GM23248 (cell line): ENCODE results near the gene SOX12. TPM values are rescaled to one million over a fixed set of nuclear protein-coding genes. Genes with fewer than 3 reads are reported as not detected.

Experiments used
- DNase-seq: peaks from one replicate; pipeline ENCODE4 v3.0.0-alpha.2; 2015
- H2AFZ ChIP-seq: fragments of 200-600 bp; sonication (generic); 2 replicates; pipeline ENCODE4 v1.6.1; 2016; ENCODE audit warnings: antibody characterized with exemption
- H3F3A ChIP-seq: fragments of 200-600 bp; sonication (generic); 2 replicates; pipeline ENCODE4 v1.6.1; 2016; ENCODE audit warnings: mild to moderate bottlenecking, antibody characterized with exemption, mixed run types; ENCODE audit not compliant: insufficient read depth
- H3K27ac ChIP-seq: fragments of 200-600 bp; sonication (generic); 2 replicates; pipeline ENCODE4 v1.5.1; 2016; ENCODE audit warnings: mild to moderate bottlenecking
- H3K27me3 ChIP-seq: fragments of 200-600 bp; sonication (generic); replicated peaks from 2 replicates; pipeline ENCODE4 v1.6.1; 2016; ENCODE audit warnings: mild to moderate bottlenecking; ENCODE audit not compliant: insufficient read depth
- H3K36me3 ChIP-seq: fragments of 200-600 bp; sonication (generic); 2 replicates; pipeline ENCODE4 v1.6.1; 2016; ENCODE audit warnings: low read depth, mild to moderate bottlenecking
- H3K4me1 ChIP-seq: fragments of 200-600 bp; sonication (generic); 2 replicates; pipeline ENCODE4 v1.6.1; 2016; ENCODE audit warnings: mild to moderate bottlenecking; ENCODE audit not compliant: insufficient read depth
- H3K4me2 ChIP-seq: fragments of 200-600 bp; sonication (generic); one replicate; pipeline ENCODE4 v1.6.1; 2016; ENCODE audit warnings: mild to moderate bottlenecking; ENCODE audit not compliant: unreplicated experiment
- H3K4me3 ChIP-seq: fragments of 200-600 bp; sonication (generic); 2 replicates; pipeline ENCODE4 v1.5.1; 2016; ENCODE audit warnings: mild to moderate bottlenecking
- H3K79me2 ChIP-seq: fragments of 200-600 bp; sonication (generic); 2 replicates; pipeline ENCODE4 v1.6.1; 2016; ENCODE audit warnings: mild to moderate bottlenecking; ENCODE audit not compliant: insufficient read depth
- H3K9ac ChIP-seq: fragments of 200-600 bp; sonication (generic); 2 replicates; pipeline ENCODE4 v1.6.1; 2016; ENCODE audit warnings: mild to moderate bottlenecking
- H3K9me2 ChIP-seq: fragments of 200-600 bp; sonication (generic); 2 replicates; pipeline ENCODE4 v1.6.1; 2016; ENCODE audit warnings: mixed run types, mild to moderate bottlenecking, moderate library complexity; ENCODE audit not compliant: insufficient read depth
- H3K9me3 ChIP-seq: fragments of 200-600 bp; sonication (generic); one replicate; pipeline ENCODE4 v1.6.1; 2017; ENCODE audit warnings: low read depth
- H4K20me1 ChIP-seq: fragments of 200-600 bp; sonication (generic); 2 replicates; pipeline ENCODE4 v1.6.0; 2016; ENCODE audit not compliant: insufficient read depth
- EZH2 ChIP-seq: fragments of 200-600 bp; sonication (generic); IDR thresholded peaks from 2 replicates; pipeline ENCODE4 v1.6.1; 2018; ENCODE audit warnings: antibody characterized with exemption, mild to moderate bottlenecking; ENCODE audit not compliant: insufficient read depth, poor library complexity, severe bottlenecking
- EZH2phosphoT487 ChIP-seq: fragments of 200-600 bp; sonication (generic); IDR thresholded peaks from 2 replicates; pipeline ENCODE4 v1.6.1; 2018; ENCODE audit warnings: antibody characterized with exemption, moderate library complexity, mild to moderate bottlenecking, low read depth; ENCODE audit not compliant: insufficient read depth
- WGBS, 2 experiments: methylation state at CpG; one replicate each; pipeline ENCODE4 v1.1.6; 2015 to 2017; ENCODE audit warnings: low lambda C conversion rate in 2 of 2, low coverage in 1 of 2; ENCODE audit errors: missing lambda C conversion rate in 2 of 2; 5-methylcytosine and 5-hydroxymethylcytosine counted together
- in situ Hi-C: fragments of 300-500 bp; cut with MboI; formaldehyde crosslinking; loops from 2 replicates; pipeline ENCODE4 v1.15.0; 2020
- polyA plus RNA-seq: library from polyadenylated mRNA; unstranded; fragments of >200 nt; fragmentation: Nextera tagmentation; extraction: Ambion mirVana; gene quantifications from 2 replicates; pipeline ENCODE4 v1.2.1, GENCODE V29; 2016
- total RNA-seq: library from RNA; depleted of rRNA; stranded (reverse); fragments of >200 nt; shearing (Covaris generic); gene quantifications from 2 replicates; pipeline ENCODE4 v1.2.3, GENCODE V29; 2014

Gene SOX12
- total and polyA plus RNA-seq, 2 experiments from 2014 or later: 2.1 to 7.5 TPM

- peaks cover 5% of the 10 kb centered on the region; the same call in 1 of the 2 replicates for H3K36me3 ChIP-seq
- peak overlapping the region; percentile 84 for H3K27ac ChIP-seq
- peak overlapping the region; percentile 92 for H2AFZ ChIP-seq
- peaks cover 8% of the 10 kb centered on the region for H3K79me2 ChIP-seq
- peak overlapping the region; percentile 86 for H3K4me2 ChIP-seq
- no peak for DNase-seq
- WGBS, 2 experiments: 3 to 5% methylated on average over 4 to 19 of the region's 19 CpGs
- peak overlapping the region; percentile 87 for H3K9ac ChIP-seq
- H4K20me1 ChIP-seq: no peaks in the 10 kb centered on the region
- peaks cover 11% of the 10 kb centered on the region for H3F3A ChIP-seq
- no peaks in the 10 kb centered on the region for H3K9me3 ChIP-seq
- peak overlapping the region; percentile 86 for H3K4me3 ChIP-seq
- TF ChIP-seq EZH2 (no peak), EZH2phosphoT487 (no peak)
- no peaks in the 10 kb centered on the region for H3K9me2 ChIP-seq
- in situ Hi-C loops: no loop called here
- no peaks in the 10 kb centered on the region for H3K4me1 ChIP-seq
- H3K27me3 ChIP-seq: no peaks in the 10 kb centered on the region
Measured at GRCh38 chr20:347317-347639, 21.9 kb downstream of the SOX12 start.

- peak overlapping the region; percentile 86 for H3K4me3 ChIP-seq
- DNase-seq: peak; percentile 97
- peak overlapping the region; percentile 86 for H3K4me2 ChIP-seq
- no peaks in the 10 kb centered on the region for H3K9me2 ChIP-seq
- in situ Hi-C loops: no loop called here
- peaks cover 5% of the 10 kb centered on the region; the same call in 1 of the 2 replicates for H3K36me3 ChIP-seq
- WGBS, 2 experiments: 0 to 6% methylated on average over 31 to 61 of the region's 61 CpGs
- no peaks in the 10 kb centered on the region for H3K9me3 ChIP-seq
- peak overlapping the region; percentile 84 for H3K27ac ChIP-seq
- H3K27me3 ChIP-seq: no peaks in the 10 kb centered on the region
- H3K79me2 ChIP-seq: peaks cover 8% of the 10 kb centered on the region
- H2AFZ ChIP-seq: peak overlapping the region; percentile 92
- TF ChIP-seq EZH2phosphoT487: no peak
- TF ChIP-seq EZH2: no peak
- H4K20me1 ChIP-seq: no peaks in the 10 kb centered on the region
- H3K9ac ChIP-seq: peak overlapping the region; percentile 87
- H3F3A ChIP-seq: peaks cover 6% of the 10 kb centered on the region
- no peaks in the 10 kb centered on the region for H3K4me1 ChIP-seq
Measured at GRCh38 chr20:347640-348484, 22.5 kb downstream of the SOX12 start.

DNA sequence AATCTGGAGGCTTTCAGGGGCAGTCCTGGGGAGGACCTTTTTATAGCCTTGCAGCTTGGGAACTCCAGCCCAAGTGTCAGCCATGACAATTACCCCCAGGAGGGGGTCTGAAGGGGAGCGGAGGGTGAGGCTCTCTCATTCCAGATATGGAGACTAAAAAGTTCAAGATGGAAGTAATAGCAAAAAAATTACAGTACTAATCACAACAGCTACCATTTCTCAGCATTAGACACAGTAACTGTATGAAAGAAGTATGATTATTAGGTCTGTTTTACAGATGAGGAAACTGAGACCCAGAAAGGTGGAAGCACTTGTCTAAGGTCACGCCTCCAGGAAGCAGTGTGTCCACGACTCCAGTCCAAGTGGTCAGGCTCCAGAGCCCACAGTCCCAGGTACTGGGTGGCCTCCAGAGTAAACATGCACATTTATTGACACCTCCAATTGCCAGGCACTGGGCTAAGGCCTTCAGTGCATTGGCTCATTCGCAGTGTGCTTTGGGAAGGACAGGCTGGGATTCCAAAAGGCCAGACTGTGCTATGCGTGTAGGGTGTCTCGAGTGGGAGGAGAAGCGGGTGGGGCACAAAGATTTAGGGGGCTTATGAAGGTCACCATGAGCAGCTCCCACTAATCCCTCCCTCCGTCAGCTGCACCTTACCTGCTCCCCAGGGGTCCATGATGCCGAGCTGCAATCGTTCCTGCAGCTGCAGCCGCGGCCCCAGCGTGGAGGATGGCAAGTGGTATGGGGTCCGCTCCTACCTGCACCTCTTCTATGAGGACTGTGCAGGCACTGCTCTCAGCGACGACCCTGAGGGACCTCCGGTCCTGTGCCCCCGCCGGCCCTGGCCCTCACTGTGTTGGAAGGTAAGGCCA, 23.9 kb downstream of the SOX12 start:
- Histone ChIP-seq H3K27me3 (no peaks in the 10 kb centered on the region), H3K9me2 (no peaks in the 10 kb centered on the region), H3K9ac (no peak overlapping the region), H3K4me1 (no peaks in the 10 kb centered on the region), H2AFZ (no peak overlapping the region), H3K4me2 (no peak overlapping the region), H3K4me3 (peak overlapping the region; percentile 86; the same call in 1 of the 2 replicates), H3K9me3 (no peaks in the 10 kb centered on the region), H3F3A (no peaks in the 10 kb centered on the region; the same call in 1 of the 2 replicates), H3K36me3 (peaks cover 5% of the 10 kb centered on the region; the same call in 1 of the 2 replicates), H3K79me2 (peaks cover 8% of the 10 kb centered on the region), H4K20me1 (no peaks in the 10 kb centered on the region), H3K27ac (no peak overlapping the region)
- in situ Hi-C loops: no loop called here
- WGBS, 2 experiments: 83 to 87% methylated on average over 19 of the region's 19 CpGs
- no peak for DNase-seq
- TF ChIP-seq EZH2: no peak
- TF ChIP-seq EZH2phosphoT487: no peak

DNA sequence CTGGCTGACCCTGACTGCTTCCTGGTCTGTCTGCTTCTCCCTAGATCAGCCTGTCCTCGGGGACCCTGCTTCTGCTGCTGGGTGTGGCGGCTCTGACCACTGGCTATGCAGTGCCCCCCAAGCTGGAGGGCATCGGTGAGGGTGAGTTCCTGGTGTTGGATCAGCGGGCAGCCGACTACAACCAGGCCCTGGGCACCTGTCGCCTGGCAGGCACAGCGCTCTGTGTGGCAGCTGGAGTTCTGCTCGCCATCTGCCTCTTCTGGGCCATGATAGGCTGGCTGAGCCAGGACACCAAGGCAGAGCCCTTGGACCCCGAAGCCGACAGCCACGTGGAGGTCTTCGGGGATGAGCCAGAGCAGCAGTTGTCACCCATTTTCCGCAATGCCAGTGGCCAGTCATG, 27.8 kb downstream of the SOX12 start:
- Histone ChIP-seq H3K4me3 (no peak overlapping the region), H3K4me2 (no peak overlapping the region), H3K79me2 (peaks cover 8% of the 10 kb centered on the region; the same call in 1 of the 2 replicates), H3F3A (no peaks in the 10 kb centered on the region; the same call in 1 of the 2 replicates), H3K27me3 (no peaks in the 10 kb centered on the region), H3K36me3 (peaks cover 5% of the 10 kb centered on the region; the same call in 1 of the 2 replicates), H4K20me1 (no peaks in the 10 kb centered on the region), H3K27ac (no peak overlapping the region), H2AFZ (no peak overlapping the region), H3K4me1 (no peaks in the 10 kb centered on the region), H3K9ac (no peak overlapping the region), H3K9me2 (no peaks in the 10 kb centered on the region), H3K9me3 (no peaks in the 10 kb centered on the region)
- no peak for TF ChIP-seq EZH2phosphoT487
- no peak for TF ChIP-seq EZH2
- in situ Hi-C loops: loop anchor here (5.0 to 10.0 kb wide), 2 partner anchors 124 to 392 kb away; no protein-coding TSS in a partner anchor
- 72 to 73% methylated on average over 12 to 13 of the region's 13 CpGs for WGBS, 2 experiments
- no peak for DNase-seq
